ENCODE results near the gene NHLRC1. TPM values are rescaled to one million over a fixed set of nuclear protein-coding genes. Genes with fewer than 3 reads are reported as not detected.
A peak's percentile ranks its signal among the peaks of the same experiment; 100 is the strongest.

NHLRC1 gene
- total and polyA plus RNA-seq, 9 of the 15 experiments (the other 6 are each of a cell fraction or from before 2014, with no cell fraction given), result not detected

GRCh38 chr6:18072841-18073240, 49.6 kb downstream of the NHLRC1 start (continued):
- no peak for TF ChIP-seq GTF2F1 (IDR thresholded peaks at IDR 0.05; ENCODE audit: low read depth, low read length)

DNA sequence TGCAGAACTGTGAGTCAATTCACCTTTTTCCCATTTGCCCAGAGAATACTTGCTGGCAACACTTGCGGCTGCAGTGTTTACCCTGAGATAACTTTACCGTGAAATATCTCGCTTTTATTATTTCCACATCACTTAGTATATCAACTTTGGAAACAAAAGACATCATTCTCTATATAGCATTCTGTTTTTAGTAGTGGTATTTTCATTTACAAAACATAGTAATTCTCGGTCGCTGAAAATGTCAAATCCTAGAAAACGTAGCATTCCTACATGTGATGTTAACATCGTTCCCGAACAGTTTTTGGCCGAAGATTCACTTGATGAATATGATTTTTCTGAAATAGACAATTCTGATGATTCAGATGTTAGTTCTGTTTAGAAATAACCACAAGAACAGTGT, 52.0 kb downstream of the NHLRC1 start:
- Histone ChIP-seq H3K9me3 (replicated peaks; ENCODE audit: control insufficient read depth, insufficient read depth, low read depth, low read length) (peaks cover under 1% of the 10 kb centered on the region), H3K27me3 (ENCODE audit: control insufficient read depth in 2 of 2, insufficient read depth in 2 of 2, low read length in 2 of 2) (no peaks in the 10 kb centered on the region), H4K20me1 (replicated peaks; ENCODE audit: control insufficient read depth, insufficient read depth, low read length) (no peaks in the 10 kb centered on the region), H3K4me3 (no peak overlapping the region), H2AFZ (ENCODE audit: low read depth, low read length) (0 out of 2 replicates have a peak overlapping the region, but pooled peaks have one; percentile 24), H3K4me1 (replicated peaks in 1 of 2; ENCODE audit: control insufficient read depth in 2 of 2, insufficient read depth in 2 of 2, low read length in 2 of 2) (no peaks in the 10 kb centered on the region), H3K4me2 (ENCODE audit: insufficient read depth, low read length) (no peak overlapping the region), H3K27ac (ENCODE audit: extremely low read depth, low read depth, low read length) (no peak overlapping the region), H3K79me2 (ENCODE audit: control insufficient read depth, insufficient read depth, low read length) (no peaks in the 10 kb centered on the region), H3K36me3 (ENCODE audit: control insufficient read depth, insufficient read depth, low read length) (no peaks in the 10 kb centered on the region), H3K9me1 (ENCODE audit: control insufficient read depth, insufficient read depth, low read length) (no peaks in the 10 kb centered on the region), H3K9ac (ENCODE audit: insufficient read depth in 1 of 2, low read depth in 2 of 2, low read length in 2 of 2) (no peak overlapping the region)
- ChIA-PET POLR2A (interaction anchor here (0.6 kb wide), 1 partner anchor 45 kb away, joined by 3 read pairs; no protein-coding TSS in a partner anchor), CTCF (ENCODE audit: low intra/inter-chr PET ratio) (no interaction called here)
- 86% methylated on average over 9 of the region's 9 CpGs for WGBS (ENCODE audit: insufficient coverage, low coverage, missing lambda C conversion rate)
- in situ Hi-C loops (cut with MboI) (no loop called here), intact Hi-C loops (cut with micrococcal nuclease) (no loop called here)
- ATAC-seq, result no peak
- DNase-seq (ENCODE audit: extremely low read depth in 1 of 4, low spot score in 3 of 4), result no peak
- BruUV-seq (replicated peaks), result no TSS peak
- no peak for FAIRE-seq
- TF ChIP-seq ILK (tag; IDR thresholded peaks at IDR 0.05; ENCODE audit: borderline replicate concordance, low read depth) (no peak), HDAC3 (IDR thresholded peaks at IDR 0.05; ENCODE audit: borderline replicate concordance, partially characterized antibody) (no peak), HINFP (tag; conservative IDR thresholded peaks at IDR 0.05; ENCODE audit: low read depth) (no peak), NELFE (IDR thresholded peaks at IDR 0.05; ENCODE audit: insufficient read depth, insufficient read length) (no peak), ZFP91 (CRISPR knock-in tag; IDR thresholded peaks at IDR 0.05) (no peak)
- TF ChIP-seq, protein P1, sequence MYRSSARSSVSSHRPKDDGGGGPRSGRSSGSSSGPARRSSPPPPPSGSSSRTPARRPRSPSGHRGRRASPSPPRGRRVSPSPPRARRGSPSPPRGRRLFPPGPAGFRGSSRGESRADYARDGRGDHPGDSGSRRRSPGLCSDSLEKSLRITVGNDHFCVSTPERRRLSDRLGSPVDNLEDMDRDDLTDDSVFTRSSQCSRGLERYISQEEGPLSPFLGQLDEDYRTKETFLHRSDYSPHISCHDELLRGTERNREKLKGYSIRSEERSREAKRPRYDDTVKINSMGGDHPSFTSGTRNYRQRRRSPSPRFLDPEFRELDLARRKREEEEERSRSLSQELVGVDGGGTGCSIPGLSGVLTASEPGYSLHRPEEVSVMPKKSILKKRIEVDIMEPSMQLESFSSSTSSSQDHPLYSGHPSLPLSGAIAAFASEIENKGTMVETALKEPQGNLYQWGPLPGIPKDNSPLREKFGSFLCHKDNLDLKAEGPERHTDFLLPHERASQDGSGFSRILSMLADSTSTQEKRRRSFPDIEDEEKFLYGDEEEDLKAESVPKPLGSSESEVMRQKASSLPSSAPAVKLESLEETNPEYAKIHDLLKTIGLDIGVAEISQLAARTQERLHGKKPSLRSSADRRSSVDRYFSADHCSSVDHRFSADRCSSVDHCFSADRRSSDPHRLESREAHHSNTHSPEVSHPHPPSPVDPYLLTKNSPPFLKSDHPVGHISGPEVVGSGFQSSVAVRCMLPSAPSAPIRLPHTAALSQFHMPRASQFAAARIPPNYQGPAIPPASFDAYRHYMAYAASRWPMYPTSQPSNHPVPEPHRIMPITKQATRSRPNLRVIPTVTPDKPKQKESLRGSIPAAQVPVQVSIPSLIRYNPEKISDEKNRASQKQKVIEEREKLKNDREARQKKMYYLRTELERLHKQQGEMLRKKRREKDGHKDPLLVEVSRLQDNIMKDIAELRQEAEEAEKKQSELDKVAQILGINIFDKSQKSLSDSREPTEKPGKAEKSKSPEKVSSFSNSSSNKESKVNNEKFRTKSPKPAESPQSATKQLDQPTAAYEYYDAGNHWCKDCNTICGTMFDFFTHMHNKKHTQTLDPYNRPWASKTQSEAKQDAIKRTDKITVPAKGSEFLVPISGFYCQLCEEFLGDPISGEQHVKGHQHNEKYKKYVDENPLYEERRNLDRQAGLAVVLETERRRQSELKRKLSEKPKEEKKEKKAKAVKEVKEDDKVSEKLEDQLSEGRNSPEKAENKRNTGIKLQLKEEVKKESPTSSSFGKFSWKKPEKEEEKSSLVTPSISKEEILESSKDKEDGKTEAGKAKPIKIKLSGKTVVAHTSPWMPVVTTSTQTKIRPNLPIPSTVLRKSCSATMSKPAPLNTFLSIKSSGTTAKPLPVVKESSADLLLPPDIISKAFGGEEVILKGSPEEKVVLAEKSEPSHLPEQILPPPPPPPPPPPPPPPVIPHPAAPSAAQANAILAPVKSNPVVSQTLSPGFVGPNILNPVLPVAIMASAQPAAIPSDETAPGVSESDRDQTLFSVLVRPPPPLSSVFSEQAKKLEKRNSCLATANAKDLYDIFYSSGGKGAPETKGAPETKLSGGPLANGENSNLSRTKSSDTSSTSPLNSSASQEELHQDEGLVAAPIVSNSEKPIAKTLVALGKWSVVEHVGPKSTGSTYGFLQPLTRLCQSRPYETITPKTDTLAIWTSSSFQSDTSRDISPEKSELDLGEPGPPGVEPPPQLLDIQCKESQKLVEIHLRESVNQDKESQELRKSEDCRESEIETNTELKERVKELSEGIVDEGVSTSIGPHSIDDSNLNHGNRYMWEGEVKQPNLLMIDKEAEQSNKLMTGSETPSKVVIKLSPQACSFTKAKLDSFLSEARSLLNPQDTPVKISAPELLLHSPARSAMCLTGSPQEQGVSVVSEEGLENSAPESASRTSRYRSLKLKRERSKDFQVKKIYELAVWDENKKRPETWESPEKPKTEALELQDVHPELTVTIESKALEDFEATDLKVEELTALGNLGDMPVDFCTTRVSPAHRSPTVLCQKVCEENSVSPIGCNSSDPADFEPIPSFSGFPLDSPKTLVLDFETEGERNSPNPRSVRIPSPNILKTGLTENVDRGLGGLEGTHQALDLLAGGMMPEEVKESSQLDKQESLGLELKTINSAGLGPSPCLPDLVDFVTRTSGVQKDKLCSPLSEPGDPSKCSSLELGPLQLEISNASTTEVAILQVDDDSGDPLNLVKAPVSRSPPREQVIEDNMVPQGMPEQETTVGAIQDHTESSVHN (IDR thresholded peaks at IDR 0.05; ENCODE audit: borderline replicate concordance in 1 of 2, low read depth in 1 of 2), result no peak

All from K562 (cell line).